SK-N-SH (cell line): ENCODE results near the gene ITGAL.

Experiments
- ELF1 ChIP-seq: IDR thresholded peaks from 2 replicates; pipeline ENCODE4 v1.4.0; 2012
- FOXJ3 ChIP-seq: sonication (generic); formaldehyde crosslinking; IDR thresholded peaks from 2 replicates; pipeline ENCODE4 v1.5.1; 2020; ENCODE audit warnings: mild to moderate bottlenecking, missing genetic modification reagents
- MXI1 ChIP-seq: IDR thresholded peaks from 2 replicates; pipeline ENCODE4 v1.6.1; 2012; ENCODE audit warnings: mild to moderate bottlenecking, low read depth, low read length, improper control_type of control experiment
- NRF1 ChIP-seq: IDR thresholded peaks from 2 replicates; pipeline ENCODE4 v1.6.1; 2012; ENCODE audit warnings: low read depth, mild to moderate bottlenecking, low read length
- POLR2AphosphoS5 ChIP-seq: IDR thresholded peaks from 2 replicates; pipeline ENCODE4 v1.6.1; 2012; ENCODE audit warnings: low read depth, low read length
- RAD21 ChIP-seq: IDR thresholded peaks from 2 replicates; pipeline ENCODE4 v1.6.1; 2012; ENCODE audit warnings: mild to moderate bottlenecking, low read length
- RFX5 ChIP-seq: IDR thresholded peaks from 2 replicates; pipeline ENCODE4 v1.6.1; 2012; ENCODE audit warnings: mild to moderate bottlenecking, improper control_type of control experiment, low read length
- TAF1 ChIP-seq: IDR thresholded peaks from 2 replicates; pipeline ENCODE4 v1.6.1; 2012; ENCODE audit warnings: low read depth, mild to moderate bottlenecking, low read length, moderate library complexity, borderline replicate concordance
- TCF12 ChIP-seq: IDR thresholded peaks from 2 replicates; pipeline ENCODE4 v1.4.0; 2012
- TF ChIP-seq, protein P1 (sequence below): IDR thresholded peaks from 2 replicates; pipeline ENCODE4; 2012
- TF ChIP-seq, protein P2 (sequence below): fragments of 200-600 bp; sonication (generic); IDR thresholded peaks from 2 replicates; pipeline ENCODE4 v1.6.1; 2017; ENCODE audit warnings: antibody characterized with exemption, mild to moderate bottlenecking, moderate library complexity
- TF ChIP-seq, protein P3 (sequence below): IDR thresholded peaks from 2 replicates; pipeline ENCODE4 v1.4.0; 2012; ENCODE audit warnings: low read depth, borderline replicate concordance
- TF ChIP-seq, protein P4 (sequence below): IDR thresholded peaks from 2 replicates; pipeline ENCODE4 v1.4.0; 2012; ENCODE audit warnings: low read depth, borderline replicate concordance
- TF ChIP-seq, protein P5 (sequence below): IDR thresholded peaks from 2 replicates; pipeline ENCODE4 v1.6.1; 2012; ENCODE audit warnings: mild to moderate bottlenecking, low read depth, low read length, moderate library complexity

DNA sequence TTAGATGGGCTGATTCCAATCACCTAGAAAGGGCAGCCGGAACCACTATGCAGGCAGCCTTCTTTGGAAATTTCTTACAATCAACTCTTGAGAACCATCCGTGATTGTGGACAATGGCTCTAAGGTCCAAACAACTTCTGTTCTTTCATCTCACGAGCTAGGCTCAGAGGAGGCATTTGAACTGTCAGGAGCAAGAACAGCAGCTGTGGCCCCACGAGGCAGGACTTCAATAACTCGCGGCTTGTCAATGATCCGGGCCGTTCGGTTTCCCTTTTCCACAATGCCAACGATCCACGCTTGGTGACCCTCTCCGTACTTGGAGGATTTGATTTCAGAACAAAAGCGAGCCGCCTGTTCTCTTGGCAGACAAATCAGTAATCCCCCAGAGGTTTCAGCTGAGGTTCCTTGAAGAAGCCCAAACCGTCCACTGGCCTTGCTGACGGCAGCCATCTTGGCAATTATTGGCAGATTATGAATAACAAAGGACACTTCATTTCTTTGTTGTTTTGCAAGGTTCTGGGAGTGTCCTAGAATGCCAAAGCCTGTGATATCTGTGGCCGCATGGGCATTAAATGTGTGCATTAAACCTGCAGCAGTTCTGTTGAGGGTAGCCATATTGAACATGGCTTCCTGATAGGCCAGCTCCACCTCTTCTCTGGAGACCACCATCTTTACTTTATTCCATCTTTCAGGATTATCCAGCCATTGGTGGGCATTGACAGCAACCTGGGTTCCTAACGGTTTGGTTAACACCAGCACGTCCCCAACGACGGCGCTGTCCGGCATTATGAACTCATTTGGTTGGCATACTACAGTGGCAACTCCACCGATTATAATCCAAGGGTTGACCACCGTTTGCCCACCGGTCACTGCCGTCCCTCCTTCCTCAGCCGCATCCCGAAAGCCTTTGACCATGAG is 28.1 kb upstream of the ITGAL start:
- TF ChIP-seq, protein P1, sequence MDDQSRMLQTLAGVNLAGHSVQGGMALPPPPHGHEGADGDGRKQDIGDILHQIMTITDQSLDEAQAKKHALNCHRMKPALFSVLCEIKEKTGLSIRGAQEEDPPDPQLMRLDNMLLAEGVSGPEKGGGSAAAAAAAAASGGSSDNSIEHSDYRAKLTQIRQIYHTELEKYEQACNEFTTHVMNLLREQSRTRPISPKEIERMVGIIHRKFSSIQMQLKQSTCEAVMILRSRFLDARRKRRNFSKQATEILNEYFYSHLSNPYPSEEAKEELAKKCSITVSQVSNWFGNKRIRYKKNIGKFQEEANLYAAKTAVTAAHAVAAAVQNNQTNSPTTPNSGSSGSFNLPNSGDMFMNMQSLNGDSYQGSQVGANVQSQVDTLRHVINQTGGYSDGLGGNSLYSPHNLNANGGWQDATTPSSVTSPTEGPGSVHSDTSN: no peak
- TF ChIP-seq, protein P2, sequence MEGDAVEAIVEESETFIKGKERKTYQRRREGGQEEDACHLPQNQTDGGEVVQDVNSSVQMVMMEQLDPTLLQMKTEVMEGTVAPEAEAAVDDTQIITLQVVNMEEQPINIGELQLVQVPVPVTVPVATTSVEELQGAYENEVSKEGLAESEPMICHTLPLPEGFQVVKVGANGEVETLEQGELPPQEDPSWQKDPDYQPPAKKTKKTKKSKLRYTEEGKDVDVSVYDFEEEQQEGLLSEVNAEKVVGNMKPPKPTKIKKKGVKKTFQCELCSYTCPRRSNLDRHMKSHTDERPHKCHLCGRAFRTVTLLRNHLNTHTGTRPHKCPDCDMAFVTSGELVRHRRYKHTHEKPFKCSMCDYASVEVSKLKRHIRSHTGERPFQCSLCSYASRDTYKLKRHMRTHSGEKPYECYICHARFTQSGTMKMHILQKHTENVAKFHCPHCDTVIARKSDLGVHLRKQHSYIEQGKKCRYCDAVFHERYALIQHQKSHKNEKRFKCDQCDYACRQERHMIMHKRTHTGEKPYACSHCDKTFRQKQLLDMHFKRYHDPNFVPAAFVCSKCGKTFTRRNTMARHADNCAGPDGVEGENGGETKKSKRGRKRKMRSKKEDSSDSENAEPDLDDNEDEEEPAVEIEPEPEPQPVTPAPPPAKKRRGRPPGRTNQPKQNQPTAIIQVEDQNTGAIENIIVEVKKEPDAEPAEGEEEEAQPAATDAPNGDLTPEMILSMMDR: no peak
- no peak for TF ChIP-seq MXI1
- no peak for TF ChIP-seq POLR2AphosphoS5
- TF ChIP-seq, protein P3, sequence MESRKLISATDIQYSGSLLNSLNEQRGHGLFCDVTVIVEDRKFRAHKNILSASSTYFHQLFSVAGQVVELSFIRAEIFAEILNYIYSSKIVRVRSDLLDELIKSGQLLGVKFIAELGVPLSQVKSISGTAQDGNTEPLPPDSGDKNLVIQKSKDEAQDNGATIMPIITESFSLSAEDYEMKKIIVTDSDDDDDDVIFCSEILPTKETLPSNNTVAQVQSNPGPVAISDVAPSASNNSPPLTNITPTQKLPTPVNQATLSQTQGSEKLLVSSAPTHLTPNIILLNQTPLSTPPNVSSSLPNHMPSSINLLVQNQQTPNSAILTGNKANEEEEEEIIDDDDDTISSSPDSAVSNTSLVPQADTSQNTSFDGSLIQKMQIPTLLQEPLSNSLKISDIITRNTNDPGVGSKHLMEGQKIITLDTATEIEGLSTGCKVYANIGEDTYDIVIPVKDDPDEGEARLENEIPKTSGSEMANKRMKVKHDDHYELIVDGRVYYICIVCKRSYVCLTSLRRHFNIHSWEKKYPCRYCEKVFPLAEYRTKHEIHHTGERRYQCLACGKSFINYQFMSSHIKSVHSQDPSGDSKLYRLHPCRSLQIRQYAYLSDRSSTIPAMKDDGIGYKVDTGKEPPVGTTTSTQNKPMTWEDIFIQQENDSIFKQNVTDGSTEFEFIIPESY: no peak
- TF ChIP-seq ELF1: no peak
- TF ChIP-seq, protein P4, sequence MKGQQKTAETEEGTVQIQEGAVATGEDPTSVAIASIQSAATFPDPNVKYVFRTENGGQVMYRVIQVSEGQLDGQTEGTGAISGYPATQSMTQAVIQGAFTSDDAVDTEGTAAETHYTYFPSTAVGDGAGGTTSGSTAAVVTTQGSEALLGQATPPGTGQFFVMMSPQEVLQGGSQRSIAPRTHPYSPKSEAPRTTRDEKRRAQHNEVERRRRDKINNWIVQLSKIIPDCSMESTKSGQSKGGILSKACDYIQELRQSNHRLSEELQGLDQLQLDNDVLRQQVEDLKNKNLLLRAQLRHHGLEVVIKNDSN: no peak
- TF ChIP-seq, protein P5, sequence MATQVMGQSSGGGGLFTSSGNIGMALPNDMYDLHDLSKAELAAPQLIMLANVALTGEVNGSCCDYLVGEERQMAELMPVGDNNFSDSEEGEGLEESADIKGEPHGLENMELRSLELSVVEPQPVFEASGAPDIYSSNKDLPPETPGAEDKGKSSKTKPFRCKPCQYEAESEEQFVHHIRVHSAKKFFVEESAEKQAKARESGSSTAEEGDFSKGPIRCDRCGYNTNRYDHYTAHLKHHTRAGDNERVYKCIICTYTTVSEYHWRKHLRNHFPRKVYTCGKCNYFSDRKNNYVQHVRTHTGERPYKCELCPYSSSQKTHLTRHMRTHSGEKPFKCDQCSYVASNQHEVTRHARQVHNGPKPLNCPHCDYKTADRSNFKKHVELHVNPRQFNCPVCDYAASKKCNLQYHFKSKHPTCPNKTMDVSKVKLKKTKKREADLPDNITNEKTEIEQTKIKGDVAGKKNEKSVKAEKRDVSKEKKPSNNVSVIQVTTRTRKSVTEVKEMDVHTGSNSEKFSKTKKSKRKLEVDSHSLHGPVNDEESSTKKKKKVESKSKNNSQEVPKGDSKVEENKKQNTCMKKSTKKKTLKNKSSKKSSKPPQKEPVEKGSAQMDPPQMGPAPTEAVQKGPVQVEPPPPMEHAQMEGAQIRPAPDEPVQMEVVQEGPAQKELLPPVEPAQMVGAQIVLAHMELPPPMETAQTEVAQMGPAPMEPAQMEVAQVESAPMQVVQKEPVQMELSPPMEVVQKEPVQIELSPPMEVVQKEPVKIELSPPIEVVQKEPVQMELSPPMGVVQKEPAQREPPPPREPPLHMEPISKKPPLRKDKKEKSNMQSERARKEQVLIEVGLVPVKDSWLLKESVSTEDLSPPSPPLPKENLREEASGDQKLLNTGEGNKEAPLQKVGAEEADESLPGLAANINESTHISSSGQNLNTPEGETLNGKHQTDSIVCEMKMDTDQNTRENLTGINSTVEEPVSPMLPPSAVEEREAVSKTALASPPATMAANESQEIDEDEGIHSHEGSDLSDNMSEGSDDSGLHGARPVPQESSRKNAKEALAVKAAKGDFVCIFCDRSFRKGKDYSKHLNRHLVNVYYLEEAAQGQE: no peak
- no peak for TF ChIP-seq TCF12
- TF ChIP-seq RFX5: no peak
- TF ChIP-seq TAF1: no peak
- no peak for TF ChIP-seq RAD21
- no peak for TF ChIP-seq FOXJ3
- no peak for TF ChIP-seq NRF1
